HCT116 (cell line): ENCODE measurements around the gene PROKR2.

Experiments
- EZH2 ChIP-seq: fragments of 200-600 bp; sonication (generic); IDR thresholded peaks from 2 replicates; pipeline ENCODE4 v1.6.1; 2017; ENCODE audit warnings: antibody characterized with exemption, mixed run types
- POLR2A ChIP-seq: IDR thresholded peaks from 2 replicates; pipeline ENCODE4 v1.7.0; 2011; ENCODE audit warnings: borderline replicate concordance; ENCODE audit not compliant: insufficient read depth, insufficient read length; ENCODE audit errors: extremely low read depth
- POLR2AphosphoS5 ChIP-seq: IDR thresholded peaks from 2 replicates; pipeline ENCODE4 v1.6.1; 2011; ENCODE audit warnings: mild to moderate bottlenecking, low read depth, low read length, moderate library complexity
- SRF ChIP-seq: IDR thresholded peaks from 2 replicates; pipeline ENCODE4 v1.6.1; 2012; ENCODE audit warnings: low read depth
- TF ChIP-seq, protein P1 (sequence below): IDR thresholded peaks from 2 replicates; pipeline ENCODE4 v1.6.1; 2011; ENCODE audit warnings: mild to moderate bottlenecking, low read length, moderate library complexity; ENCODE audit not compliant: insufficient replicate concordance; ENCODE audit errors: extremely low read depth
- TF ChIP-seq, protein P2 (sequence below): IDR thresholded peaks from 2 replicates; pipeline ENCODE4 v1.6.1; 2012; ENCODE audit warnings: low read depth
- TF ChIP-seq, protein P3 (sequence below), 3 experiments: fragments of 200-600 bp in 1 of 3; sonication (generic) in 1 of 3; IDR thresholded peaks in 2 of 3; conservative IDR thresholded peaks in 1 of 3; 2 replicates each; pipeline ENCODE4 v1.5.1; 2012 to 2017; ENCODE audit warnings: low read depth in 2 of 3, low read length in 2 of 3, antibody characterized with exemption in 1 of 3, borderline replicate concordance in 1 of 3, control low read depth in 1 of 3, mild to moderate bottlenecking in 1 of 3, mixed read lengths in 1 of 3, mixed run types in 1 of 3, moderate library complexity in 1 of 3; ENCODE audit not compliant: insufficient read depth in 1 of 3
- TF ChIP-seq, protein P4 (sequence below): IDR thresholded peaks from 2 replicates; pipeline ENCODE4 v1.6.1; 2012
- TF ChIP-seq, protein P5 (sequence below): IDR thresholded peaks from 2 replicates; pipeline ENCODE4 v1.6.1; 2012

DNA sequence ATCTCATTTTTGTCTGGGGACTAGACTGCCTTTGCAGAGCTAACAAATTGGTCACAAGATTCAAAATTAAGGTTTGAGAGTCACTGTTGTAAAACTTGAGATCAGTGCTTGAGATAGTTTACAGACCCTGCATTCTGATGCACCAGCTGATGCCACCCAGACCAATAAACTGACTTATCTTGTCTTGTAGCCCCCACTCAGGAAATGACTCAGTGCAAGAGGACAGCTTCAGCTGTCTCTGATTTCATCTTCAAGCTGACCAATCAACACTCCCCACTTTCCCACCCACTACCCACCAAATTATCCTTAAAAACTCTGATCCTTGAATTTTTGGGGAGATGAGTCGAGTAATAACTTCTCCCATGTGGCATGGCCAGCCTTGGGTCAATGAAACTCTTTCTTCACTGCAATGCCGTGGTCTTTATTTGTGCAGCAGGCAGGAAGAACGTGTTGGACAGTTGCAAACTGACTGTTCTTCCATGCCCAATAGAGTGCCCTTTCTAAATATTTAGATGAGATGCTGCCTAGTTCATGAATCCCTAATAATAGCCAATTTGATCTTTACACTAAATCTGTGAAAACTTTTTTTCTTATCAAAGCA lies 48.3 kb upstream of the PROKR2 start:
- TF ChIP-seq POLR2AphosphoS5 (no peak), SRF (no peak), POLR2A (no peak), EZH2 (no peak)
- TF ChIP-seq, protein P1, sequence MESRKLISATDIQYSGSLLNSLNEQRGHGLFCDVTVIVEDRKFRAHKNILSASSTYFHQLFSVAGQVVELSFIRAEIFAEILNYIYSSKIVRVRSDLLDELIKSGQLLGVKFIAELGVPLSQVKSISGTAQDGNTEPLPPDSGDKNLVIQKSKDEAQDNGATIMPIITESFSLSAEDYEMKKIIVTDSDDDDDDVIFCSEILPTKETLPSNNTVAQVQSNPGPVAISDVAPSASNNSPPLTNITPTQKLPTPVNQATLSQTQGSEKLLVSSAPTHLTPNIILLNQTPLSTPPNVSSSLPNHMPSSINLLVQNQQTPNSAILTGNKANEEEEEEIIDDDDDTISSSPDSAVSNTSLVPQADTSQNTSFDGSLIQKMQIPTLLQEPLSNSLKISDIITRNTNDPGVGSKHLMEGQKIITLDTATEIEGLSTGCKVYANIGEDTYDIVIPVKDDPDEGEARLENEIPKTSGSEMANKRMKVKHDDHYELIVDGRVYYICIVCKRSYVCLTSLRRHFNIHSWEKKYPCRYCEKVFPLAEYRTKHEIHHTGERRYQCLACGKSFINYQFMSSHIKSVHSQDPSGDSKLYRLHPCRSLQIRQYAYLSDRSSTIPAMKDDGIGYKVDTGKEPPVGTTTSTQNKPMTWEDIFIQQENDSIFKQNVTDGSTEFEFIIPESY = no peak
- TF ChIP-seq, protein P2, sequence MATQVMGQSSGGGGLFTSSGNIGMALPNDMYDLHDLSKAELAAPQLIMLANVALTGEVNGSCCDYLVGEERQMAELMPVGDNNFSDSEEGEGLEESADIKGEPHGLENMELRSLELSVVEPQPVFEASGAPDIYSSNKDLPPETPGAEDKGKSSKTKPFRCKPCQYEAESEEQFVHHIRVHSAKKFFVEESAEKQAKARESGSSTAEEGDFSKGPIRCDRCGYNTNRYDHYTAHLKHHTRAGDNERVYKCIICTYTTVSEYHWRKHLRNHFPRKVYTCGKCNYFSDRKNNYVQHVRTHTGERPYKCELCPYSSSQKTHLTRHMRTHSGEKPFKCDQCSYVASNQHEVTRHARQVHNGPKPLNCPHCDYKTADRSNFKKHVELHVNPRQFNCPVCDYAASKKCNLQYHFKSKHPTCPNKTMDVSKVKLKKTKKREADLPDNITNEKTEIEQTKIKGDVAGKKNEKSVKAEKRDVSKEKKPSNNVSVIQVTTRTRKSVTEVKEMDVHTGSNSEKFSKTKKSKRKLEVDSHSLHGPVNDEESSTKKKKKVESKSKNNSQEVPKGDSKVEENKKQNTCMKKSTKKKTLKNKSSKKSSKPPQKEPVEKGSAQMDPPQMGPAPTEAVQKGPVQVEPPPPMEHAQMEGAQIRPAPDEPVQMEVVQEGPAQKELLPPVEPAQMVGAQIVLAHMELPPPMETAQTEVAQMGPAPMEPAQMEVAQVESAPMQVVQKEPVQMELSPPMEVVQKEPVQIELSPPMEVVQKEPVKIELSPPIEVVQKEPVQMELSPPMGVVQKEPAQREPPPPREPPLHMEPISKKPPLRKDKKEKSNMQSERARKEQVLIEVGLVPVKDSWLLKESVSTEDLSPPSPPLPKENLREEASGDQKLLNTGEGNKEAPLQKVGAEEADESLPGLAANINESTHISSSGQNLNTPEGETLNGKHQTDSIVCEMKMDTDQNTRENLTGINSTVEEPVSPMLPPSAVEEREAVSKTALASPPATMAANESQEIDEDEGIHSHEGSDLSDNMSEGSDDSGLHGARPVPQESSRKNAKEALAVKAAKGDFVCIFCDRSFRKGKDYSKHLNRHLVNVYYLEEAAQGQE = no peak
- TF ChIP-seq, protein P3, sequence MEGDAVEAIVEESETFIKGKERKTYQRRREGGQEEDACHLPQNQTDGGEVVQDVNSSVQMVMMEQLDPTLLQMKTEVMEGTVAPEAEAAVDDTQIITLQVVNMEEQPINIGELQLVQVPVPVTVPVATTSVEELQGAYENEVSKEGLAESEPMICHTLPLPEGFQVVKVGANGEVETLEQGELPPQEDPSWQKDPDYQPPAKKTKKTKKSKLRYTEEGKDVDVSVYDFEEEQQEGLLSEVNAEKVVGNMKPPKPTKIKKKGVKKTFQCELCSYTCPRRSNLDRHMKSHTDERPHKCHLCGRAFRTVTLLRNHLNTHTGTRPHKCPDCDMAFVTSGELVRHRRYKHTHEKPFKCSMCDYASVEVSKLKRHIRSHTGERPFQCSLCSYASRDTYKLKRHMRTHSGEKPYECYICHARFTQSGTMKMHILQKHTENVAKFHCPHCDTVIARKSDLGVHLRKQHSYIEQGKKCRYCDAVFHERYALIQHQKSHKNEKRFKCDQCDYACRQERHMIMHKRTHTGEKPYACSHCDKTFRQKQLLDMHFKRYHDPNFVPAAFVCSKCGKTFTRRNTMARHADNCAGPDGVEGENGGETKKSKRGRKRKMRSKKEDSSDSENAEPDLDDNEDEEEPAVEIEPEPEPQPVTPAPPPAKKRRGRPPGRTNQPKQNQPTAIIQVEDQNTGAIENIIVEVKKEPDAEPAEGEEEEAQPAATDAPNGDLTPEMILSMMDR (IDR thresholded peaks at IDR 0.05 in 2 of 3, conservative IDR thresholded peaks at IDR 0.05 in 1 of 3; ENCODE audit: borderline replicate concordance in 1 of 3, insufficient read depth in 1 of 3, low read depth in 2 of 3, low read length in 2 of 3) = no peak
- TF ChIP-seq, protein P4, sequence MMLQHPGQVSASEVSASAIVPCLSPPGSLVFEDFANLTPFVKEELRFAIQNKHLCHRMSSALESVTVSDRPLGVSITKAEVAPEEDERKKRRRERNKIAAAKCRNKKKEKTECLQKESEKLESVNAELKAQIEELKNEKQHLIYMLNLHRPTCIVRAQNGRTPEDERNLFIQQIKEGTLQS = no peak
- TF ChIP-seq, protein P5, sequence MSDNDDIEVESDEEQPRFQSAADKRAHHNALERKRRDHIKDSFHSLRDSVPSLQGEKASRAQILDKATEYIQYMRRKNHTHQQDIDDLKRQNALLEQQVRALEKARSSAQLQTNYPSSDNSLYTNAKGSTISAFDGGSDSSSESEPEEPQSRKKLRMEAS = no peak
